HG02798 (cell line): ENCODE data around the gene NKG7.
"Not testable (repeated sequence)": the region's sequence is repeated elsewhere in the genome, so short reads cannot be mapped to it uniquely, and the experiment has no call there.

Source experiments
- ATAC-seq: cut with Tn5 transposase; IDR thresholded peaks from one replicate; pipeline ENCODE4 v1.9.1; 2021; ENCODE audit warnings: mild to moderate bottlenecking; ENCODE audit not compliant: unreplicated experiment, poor library complexity

The NKG7 gene

GRCh38 chr19:51372649-51373504, at the start of gene NKG7:
Gene NKG7 (minus strand): TSS chr19:51372654. CDS start chr19:51372535, 119 bp downstream.
- no peak for ATAC-seq

GRCh38 chr19:51422053-51422448, 49.6 kb upstream of the NKG7 start:
- ATAC-seq: peak; percentile 68

GRCh38 chr19:51421229-51422052, 49.0 kb upstream of the NKG7 start:
- no peak for ATAC-seq

- ATAC-seq: not testable (repeated sequence)
Measured at GRCh38 chr19:51420511-51420910, 48.1 kb upstream of the NKG7 start.

- ATAC-seq: no peak
Measured at GRCh38 chr19:51418707-51419106, 46.3 kb upstream of the NKG7 start.

GRCh38 chr19:51417810-51418157, 45.3 kb upstream of the NKG7 start:
- no peak for ATAC-seq

- no peak for ATAC-seq
Measured at GRCh38 chr19:51417107-51417809, 44.8 kb upstream of the NKG7 start, which contains the start of gene SIGLEC10. Gene SIGLEC10 (minus strand): TSS chr19:51417642. CDS start chr19:51417581, 61 bp downstream.

GRCh38 chr19:51416422-51416821, 44.0 kb upstream of the NKG7 start:
- ATAC-seq: not testable (repeated sequence)

- ATAC-seq: no peak
Measured at GRCh38 chr19:51415187-51415586, 42.7 kb upstream of the NKG7 start.

- no peak for ATAC-seq
Measured at GRCh38 chr19:51410950-51411748, 38.7 kb upstream of the NKG7 start.

GRCh38 chr19:51407511-51408131, 35.2 kb upstream of the NKG7 start:
- ATAC-seq: no peak

- no peak for ATAC-seq
Measured at GRCh38 chr19:51402117-51402516, 29.7 kb upstream of the NKG7 start.

- not testable (repeated sequence) for ATAC-seq
Measured at GRCh38 chr19:51399936-51400335, 27.5 kb upstream of the NKG7 start.

GRCh38 chr19:51399231-51399630, 26.8 kb upstream of the NKG7 start:
- ATAC-seq: no peak

- ATAC-seq: no peak
Measured at GRCh38 chr19:51398096-51398704, 25.7 kb upstream of the NKG7 start.

GRCh38 chr19:51397453-51397852, 25.0 kb upstream of the NKG7 start:
- ATAC-seq: not testable (repeated sequence)

GRCh38 chr19:51396175-51396574, 23.7 kb upstream of the NKG7 start:
- no peak for ATAC-seq

GRCh38 chr19:51394050-51394836, 21.8 kb upstream of the NKG7 start:
- peak; percentile 89 for ATAC-seq
